ENCODE results near the gene SPSB3. TPM values are rescaled to one million over a fixed set of nuclear protein-coding genes. Genes with fewer than 3 reads are reported as not detected.

SPSB3 gene
- total and polyA plus RNA-seq, 2 of the 4 experiments (the other 2 are of a cell fraction): 9.1 to 30.8 TPM

- no peak overlapping the region for H4K8ac ChIP-seq (ENCODE audit: low read depth in 2 of 2, low read length in 2 of 2)
- dilution Hi-C loops (cut with HindIII; ENCODE audit: low sequenced_read_pairs, unreplicated experiment) (no loop called here), in situ Hi-C loops (cut with MboI; ENCODE audit: low sequenced_read_pairs) (no loop called here), intact Hi-C loops (cut with micrococcal nuclease) (no loop called here)
- no peak overlapping the region for H2BK15ac ChIP-seq (ENCODE audit: low read depth, low read length)
- no peak overlapping the region for H4K91ac ChIP-seq (ENCODE audit: insufficient read depth, low read depth, low read length)
- peaks cover 27% of the 10 kb centered on the region for H3K36me3 ChIP-seq (ENCODE audit: control insufficient read depth, insufficient read depth, low read length)
- no TSS peak for BruUV-seq (replicated peaks)
- ChIA-PET CTCF (no interaction called here), POLR2A (ENCODE audit: unreplicated experiment) (no interaction called here)
- H4K5ac ChIP-seq (ENCODE audit: low read depth, low read length): no peak overlapping the region
- H2BK120ac ChIP-seq (ENCODE audit: low read depth, low read length): no peak overlapping the region
- no peak overlapping the region for H2AK5ac ChIP-seq (ENCODE audit: low read depth, low read length)
- H3K27me3 ChIP-seq (ENCODE audit: control insufficient read depth, insufficient read depth, low read length): no peaks in the 10 kb centered on the region
- DNase-seq: no peak
- H3K9ac ChIP-seq (ENCODE audit: low read depth, low read length): no peak overlapping the region
- H3K4me3 ChIP-seq (ENCODE audit: insufficient read depth, low read depth, low read length): no peak overlapping the region
- H3K9me3 ChIP-seq (ENCODE audit: control insufficient read depth, insufficient read depth, low read length): peaks cover 2% of the 10 kb centered on the region; the same call in 1 of the 2 replicates
- no peak overlapping the region for H3K27ac ChIP-seq (ENCODE audit: insufficient read depth, low read length)
- H2AK9ac ChIP-seq (replicated peaks; ENCODE audit: low read depth, low read length, poor library complexity): no peak overlapping the region
- no peak overlapping the region for H3K23ac ChIP-seq (ENCODE audit: low read depth, low read length)
- H2BK20ac ChIP-seq (ENCODE audit: low read depth, low read length): no peak overlapping the region
- H3K79me1 ChIP-seq (ENCODE audit: low read depth in 1 of 2, low read length in 2 of 2): peaks cover 0 to 7% of the 10 kb centered on the region in 2 experiments; a peak in 1 of 4 replicates
- H3K4me2 ChIP-seq (ENCODE audit: low read depth, low read length): no peak overlapping the region
- 86% methylated on average over 27 of the region's 59 CpGs; no CpG with 5 or more reads in 1 of the 2 experiments for WGBS, 2 experiments (ENCODE audit: extremely low coverage in 2 of 2, insufficient read length in 1 of 2)
- H3K4me1 ChIP-seq (ENCODE audit: control insufficient read depth, insufficient read depth, low read length): no peaks in the 10 kb centered on the region
- H2BK5ac ChIP-seq (ENCODE audit: low read depth, low read length, poor library complexity, severe bottlenecking): no peak overlapping the region
- H3K56ac ChIP-seq (ENCODE audit: extremely low read depth, insufficient read depth, low read length): no peak overlapping the region
- H3K18ac ChIP-seq (ENCODE audit: low read depth, low read length): no peak overlapping the region
- no peak for TF ChIP-seq CHD1 (IDR thresholded peaks at IDR 0.05; ENCODE audit: low read depth, low read length)
- no peak for TF ChIP-seq POLR2A (IDR thresholded peaks at IDR 0.05; ENCODE audit: low read depth, low read length)
- no peak for TF ChIP-seq BHLHE40 (IDR thresholded peaks at IDR 0.05; ENCODE audit: low read depth, low read length)
- TF ChIP-seq ELK1 (IDR thresholded peaks at IDR 0.05; ENCODE audit: borderline replicate concordance, low read depth, low read length): no peak
- TF ChIP-seq SMC3 (IDR thresholded peaks at IDR 0.05; ENCODE audit: low read depth, low read length): no peak
- no peak for TF ChIP-seq MXI1 (IDR thresholded peaks at IDR 0.05; ENCODE audit: borderline replicate concordance, low read depth, low read length)
- no peak for TF ChIP-seq MAFK (IDR thresholded peaks at IDR 0.05; ENCODE audit: low read depth, low read length)
- H4K20me1 ChIP-seq (ENCODE audit: insufficient read depth, low read length): peaks cover 6% of the 10 kb centered on the region
- no peak overlapping the region for H3K14ac ChIP-seq (replicated peaks; ENCODE audit: low read depth, low read length)
- H3K4ac ChIP-seq (ENCODE audit: low read depth, low read length): no peak overlapping the region
- no peak for ATAC-seq (ENCODE audit: low read depth)
- 0 out of 2 replicates have a peak, but pooled peaks cover 2% of the 10 kb centered on the region for H3K9me1 ChIP-seq (ENCODE audit: insufficient read depth, low read length)
- H2AFZ ChIP-seq (replicated peaks; ENCODE audit: low read length, poor library complexity): no peak overlapping the region
These were observed 9.8 kb upstream of the SPSB3 start for GRCh38 chr16:1791943-1792812.

All from IMR-90 (cell line).